Measurements from ENCODE around the gene ARFIP1. TPM values are rescaled to one million over a fixed set of nuclear protein-coding genes. Genes with fewer than 3 reads are reported as not detected.
"Not testable (repeated sequence)": the region's sequence is repeated elsewhere in the genome, so short reads cannot be mapped to it uniquely, and the experiment has no call there.

ARFIP1 gene
- total and polyA plus RNA-seq, 9 of the 15 experiments (the other 6 are each of a cell fraction or from before 2014, with no cell fraction given): 14.1 to 25.1 (median 20.9) TPM

GRCh38 chr4:152896811-152897210 lies 117.1 kb downstream of the ARFIP1 start:
- in situ Hi-C loops (cut with MboI) (no loop called here), intact Hi-C loops (cut with micrococcal nuclease) (no loop called here)
- H3K4me1 ChIP-seq (replicated peaks in 1 of 2; ENCODE audit: control insufficient read depth in 2 of 2, insufficient read depth in 2 of 2, low read length in 2 of 2): peaks cover 0 to 4% of the 10 kb centered on the region in 2 experiments; a peak in 3 of 5 replicates
- no peaks in the 10 kb centered on the region for H3K9me3 ChIP-seq (replicated peaks; ENCODE audit: control insufficient read depth, insufficient read depth, low read depth, low read length)
- H3K9me1 ChIP-seq (ENCODE audit: control insufficient read depth, insufficient read depth, low read length): no peaks in the 10 kb centered on the region
- no peaks in the 10 kb centered on the region for H3K79me2 ChIP-seq (ENCODE audit: control insufficient read depth, insufficient read depth, low read length)
- no TSS peak for BruUV-seq (replicated peaks)
- no peak for ATAC-seq
- no peak for FAIRE-seq
- no peak overlapping the region for H3K4me2 ChIP-seq (ENCODE audit: insufficient read depth, low read length)
- WGBS (ENCODE audit: insufficient coverage, low coverage, missing lambda C conversion rate): 95% methylated on average over 1 of the region's 1 CpG
- DNase-seq (ENCODE audit: extremely low read depth in 1 of 4, low spot score in 3 of 4): no peak
- no peak overlapping the region for H2AFZ ChIP-seq (ENCODE audit: low read depth, low read length)
- TF ChIP-seq GTF2E2 (tag; IDR thresholded peaks at IDR 0.05) (no peak), ZNF668 (CRISPR knock-in tag; IDR thresholded peaks at IDR 0.05) (no peak), CEBPB (tag; IDR thresholded peaks at IDR 0.05) (peak; percentile 16; the same call in 1 of the 2 replicates)
- H3K36me3 ChIP-seq (ENCODE audit: control insufficient read depth, insufficient read depth, low read length): no peaks in the 10 kb centered on the region
- no peak overlapping the region for H3K4me3 ChIP-seq
- ChIA-PET CTCF (ENCODE audit: low intra/inter-chr PET ratio) (no interaction called here), POLR2A (no interaction called here)
- no peak overlapping the region for H3K9ac ChIP-seq (ENCODE audit: insufficient read depth in 1 of 2, low read depth in 2 of 2, low read length in 2 of 2)
- no peaks in the 10 kb centered on the region for H3K27me3 ChIP-seq (ENCODE audit: control insufficient read depth in 2 of 2, insufficient read depth in 2 of 2, low read length in 2 of 2)
- H3K27ac ChIP-seq (ENCODE audit: extremely low read depth, low read depth, low read length): no peak overlapping the region
- H4K20me1 ChIP-seq (replicated peaks; ENCODE audit: control insufficient read depth, insufficient read depth, low read length): no peaks in the 10 kb centered on the region

DNA sequence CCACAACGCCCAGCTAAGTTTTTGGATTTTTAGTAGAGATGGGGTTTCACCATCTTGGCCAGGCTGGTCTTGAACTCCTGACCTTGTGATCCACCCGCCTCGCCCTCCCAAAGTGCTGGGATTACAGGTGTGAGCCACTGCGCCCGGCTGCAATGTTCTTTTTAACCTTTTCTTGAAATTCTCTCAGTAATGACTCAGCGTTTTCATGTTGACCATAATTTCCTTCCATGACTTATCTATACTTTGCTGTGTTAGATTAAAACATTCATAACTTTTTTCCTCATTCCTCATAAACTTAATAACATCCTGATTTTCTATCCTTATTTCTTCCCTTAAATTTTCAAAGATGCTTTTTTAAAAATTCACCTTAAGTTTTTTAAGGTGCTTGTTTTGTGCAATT lies 118.4 kb downstream of the ARFIP1 start:
- H4K20me1 ChIP-seq (replicated peaks; ENCODE audit: control insufficient read depth, insufficient read depth, low read length); ATAC-seq; H3K9ac ChIP-seq (ENCODE audit: insufficient read depth in 1 of 2, low read depth in 2 of 2, low read length in 2 of 2); H3K4me2 ChIP-seq (ENCODE audit: insufficient read depth, low read length); H3K36me3 ChIP-seq (ENCODE audit: control insufficient read depth, insufficient read depth, low read length); POLR2A ChIA-PET; H3K4me1 ChIP-seq (replicated peaks in 1 of 2; ENCODE audit: control insufficient read depth in 2 of 2, insufficient read depth in 2 of 2, low read length in 2 of 2); FAIRE-seq; H3K4me3 ChIP-seq; BruUV-seq (replicated peaks); H3K9me1 ChIP-seq (ENCODE audit: control insufficient read depth, insufficient read depth, low read length); in situ Hi-C loops (cut with MboI); H3K9me3 ChIP-seq (replicated peaks; ENCODE audit: control insufficient read depth, insufficient read depth, low read depth, low read length); intact Hi-C loops (cut with micrococcal nuclease); H3K27ac ChIP-seq (ENCODE audit: extremely low read depth, low read depth, low read length); H3K27me3 ChIP-seq (ENCODE audit: control insufficient read depth in 2 of 2, insufficient read depth in 2 of 2, low read length in 2 of 2); H2AFZ ChIP-seq (ENCODE audit: low read depth, low read length); H3K79me2 ChIP-seq (ENCODE audit: control insufficient read depth, insufficient read depth, low read length); CTCF ChIA-PET (ENCODE audit: low intra/inter-chr PET ratio): not testable (repeated sequence)
- peak in 2 of 4 experiments; percentile 10 to 13 for DNase-seq (ENCODE audit: extremely low read depth in 1 of 4, low spot score in 3 of 4)
- 43% methylated on average over 6 of the region's 6 CpGs for WGBS (ENCODE audit: insufficient coverage, low coverage, missing lambda C conversion rate)
- TF ChIP-seq ZNF316 (IDR thresholded peaks at IDR 0.05) (peak; percentile 97), MAFK (IDR thresholded peaks at IDR 0.05; ENCODE audit: low read length) (peak; percentile 73), C11orf30 (IDR thresholded peaks at IDR 0.05; ENCODE audit: low read depth) (peak; percentile 92), NFE2 (IDR thresholded peaks at IDR 0.05; ENCODE audit: low read depth) (peak; percentile 89), NFE2L1 (tag; IDR thresholded peaks at IDR 0.05; ENCODE audit: borderline replicate concordance, low read depth) (peak; percentile 85), SMARCA4 (IDR thresholded peaks at IDR 0.05) (0 out of 2 replicates have a peak, but pooled peaks have one; percentile 17), MAFG (tag; conservative IDR thresholded peaks at IDR 0.05) (peak; percentile 97), ADNP (tag; IDR thresholded peaks at IDR 0.05) (peak; percentile 24; the same call in 1 of the 2 replicates), ARID1B (IDR thresholded peaks at IDR 0.05) (peak; percentile 55), MAFF (IDR thresholded peaks at IDR 0.05; ENCODE audit: low read length) (peak; percentile 87)
